Spleen (tissue), 11 donors: Measurements from ENCODE around the gene CNIH1. TPM values are rescaled to one million over a fixed set of nuclear protein-coding genes. Genes with fewer than 3 reads are reported as not detected.

Experiments
- DNase-seq: peaks from one replicate; pipeline ENCODE4 v3.0.0-alpha.2; 2020
- H3K27ac ChIP-seq, 8 donors: fragments of 200-600 bp; sonication (generic) in 7 of 8; 1 replicate in 4 of 8; 2 replicates in 4 of 8; pipeline versions ENCODE4 v1.5.0 to v1.8.0; 2016 to 2021; ENCODE audit warnings: inconsistent platforms in 4 of 8, mild to moderate bottlenecking in 4 of 8, moderate library complexity in 1 of 8
- H3K27me3 ChIP-seq, 7 donors: fragments of 200-600 bp; sonication (generic) in 6 of 7; replicated peaks in 1 of 7; 1 replicate in 4 of 7; 2 replicates in 3 of 7; pipeline versions ENCODE4 v1.5.0 to v1.8.0; 2016 to 2021; ENCODE audit warnings: inconsistent platforms in 3 of 7, mild to moderate bottlenecking in 1 of 7
- H3K36me3 ChIP-seq, 6 donors: fragments of 200-600 bp; sonication (generic) in 5 of 6; 1 replicate in 4 of 6; 2 replicates in 2 of 6; pipeline versions ENCODE4 v1.5.0 to v1.8.0; 2016 to 2021; ENCODE audit warnings: inconsistent platforms in 2 of 6
- H3K4me1 ChIP-seq, 6 donors: fragments of 200-600 bp; sonication (generic) in 5 of 6; 1 replicate in 3 of 6; 2 replicates in 3 of 6; pipeline versions ENCODE4 v1.5.0 to v1.8.0; 2016 to 2021; ENCODE audit warnings: inconsistent platforms in 3 of 6
- H3K4me3 ChIP-seq, 8 donors: fragments of 200-600 bp; sonication (generic) in 7 of 8; 1 replicate in 4 of 8; 2 replicates in 4 of 8; pipeline versions ENCODE4 v1.5.0 to v1.8.0; 2016 to 2021; ENCODE audit warnings: inconsistent platforms in 4 of 8, mild to moderate bottlenecking in 4 of 8, moderate library complexity in 2 of 8
- H3K9me3 ChIP-seq, 8 donors: fragments of 200-600 bp; sonication (generic) in 7 of 8; 1 replicate in 4 of 8; 2 replicates in 4 of 8; pipeline versions ENCODE4 v1.5.0 to v1.8.0; 2016 to 2021; ENCODE audit warnings: inconsistent platforms in 4 of 8
- CTCF ChIP-seq, 11 experiments: fragments of 200-600 bp in 7 of 11; fragments of 450-650 bp in 4 of 11; sonication (generic) in 4 of 11; IDR thresholded peaks in 8 of 11; conservative IDR thresholded peaks in 3 of 11; 1 replicate in 7 of 11; 2 replicates in 4 of 11; pipeline versions ENCODE4 v1.4.0 to v1.8.0; 2016 to 2021; ENCODE audit warnings: antibody characterized with exemption in 11 of 11, inconsistent platforms in 4 of 11, mild to moderate bottlenecking in 1 of 11
- POLR2A ChIP-seq, 3 donors: fragments of 450-650 bp; IDR thresholded peaks; one replicate each; pipeline ENCODE4 v1.5.1; 2017; ENCODE audit warnings: antibody characterized with exemption in 3 of 3, mild to moderate bottlenecking in 1 of 3
- POLR2AphosphoS5 ChIP-seq, 3 donors: sonication (generic); formaldehyde crosslinking; IDR thresholded peaks; one replicate each; pipeline ENCODE4 v1.5.1; 2017; ENCODE audit warnings: antibody characterized with exemption in 3 of 3
- WGBS, 5 donors: extraction: QIAGEN DNeasy Blood & Tissue Kit in 3 of 5; methylation state at CpG; one replicate each; pipeline versions ENCODE4 v1.1.5 to v1.1.7; 2013 to 2018; 5-methylcytosine and 5-hydroxymethylcytosine counted together
- intact Hi-C: fragments of 100-400 bp; cut with DNase I; formaldehyde crosslinking; loops from one replicate; pipeline ENCODE4 v1.15.0; 2023; ENCODE audit warnings: low total_unique reads
- polyA plus RNA-seq, 3 donors: library from polyadenylated mRNA; stranded (reverse); fragments of 200-250 nt; gene quantifications; one replicate each; pipeline ENCODE4 v1.2.1, GENCODE V29; 2013
- total RNA-seq, 7 donors: library from RNA; depleted of rRNA in 3 of 7; stranded (reverse); fragments of >200 nt in 3 of 7; fragmentation: NEBNext Ultra II Directional in 4 of 7; extraction: Animal tissue kit (Norgen Biotek cat#: 25700) in 4 of 7; gene quantifications; one replicate each; pipeline versions ENCODE4 v1.1.0 to v1.2.1, GENCODE V29; 2016 to 2021
- donor health status: healthy with polysubstance abuse.
- donor health status: DM: no; HTN: no; CAD: no; lungs with moderate emphysema.
- donor health status: DM: no; HTN: no; CAD: no.
- donor health status: Bipolar disorder and iron deficiency.
- donor health status: healthy.
- donor health status: DM: no; HTN: no; CAD: no.
- donor health status: DM: yes; HTN: yes; CAD: no.

Gene CNIH1
- total and polyA plus RNA-seq, 10 donors = 35.0 to 105 (median 47.0) TPM

- Histone ChIP-seq H3K4me3 (no peak overlapping the region), H3K27ac (no peak overlapping the region), H3K9me3 (no peaks in the 10 kb centered on the region), H3K36me3 (peaks cover 0 to 75% (median 31%) of the 10 kb centered on the region in 6 donors), H3K4me1 (peaks cover 3 to 56% (median 37%) of the 10 kb centered on the region in 6 donors), H3K27me3 (no peaks in the 10 kb centered on the region)
- no peak for DNase-seq
- 95 to 98% (median 96%) methylated on average over 4 of the region's 4 CpGs for WGBS, 5 donors
- intact Hi-C loops = no loop called here
- TF ChIP-seq POLR2AphosphoS5 (IDR thresholded peaks at IDR 0.05) (no peak), CTCF (IDR thresholded peaks at IDR 0.05 in 8 of 11, conservative IDR thresholded peaks at IDR 0.05 in 3 of 11) (no peak), POLR2A (IDR thresholded peaks at IDR 0.05) (no peak)
Measured at GRCh38 chr14:54480830-54481562, 39.8 kb upstream of the CNIH1 start.

- Histone ChIP-seq H3K4me1 (peaks cover 0 to 33% (median 16%) of the 10 kb centered on the region in 6 donors), H3K27me3 (no peaks in the 10 kb centered on the region), H3K36me3 (peaks cover 0 to 97% (median 31%) of the 10 kb centered on the region in 6 donors), H3K4me3 (no peak overlapping the region), H3K27ac (no peak overlapping the region), H3K9me3 (no peaks in the 10 kb centered on the region)
- intact Hi-C loops = no loop called here
- DNase-seq = no peak
- TF ChIP-seq POLR2A (IDR thresholded peaks at IDR 0.05) = no peak
- TF ChIP-seq POLR2AphosphoS5 (IDR thresholded peaks at IDR 0.05) = no peak
- no peak for TF ChIP-seq CTCF (IDR thresholded peaks at IDR 0.05 in 8 of 11, conservative IDR thresholded peaks at IDR 0.05 in 3 of 11)
- WGBS, 5 donors = 71 to 80% (median 75%) methylated on average over 3 of the region's 3 CpGs
Measured at GRCh38 chr14:54478636-54479215, 37.6 kb upstream of the CNIH1 start.

GRCh38 chr14:54475911-54476310, 34.7 kb upstream of the CNIH1 start:
- Histone ChIP-seq H3K36me3 (peaks cover 0 to 96% (median 26%) of the 10 kb centered on the region in 6 donors), H3K27ac (no peak overlapping the region), H3K27me3 (no peaks in the 10 kb centered on the region), H3K9me3 (no peaks in the 10 kb centered on the region), H3K4me1 (peaks cover 0 to 5% (median 0%) of the 10 kb centered on the region in 6 donors), H3K4me3 (no peak overlapping the region)
- intact Hi-C loops = no loop called here
- no peak for DNase-seq
- 93 to 96% (median 95%) methylated on average over 4 of the region's 4 CpGs for WGBS, 5 donors
- TF ChIP-seq POLR2AphosphoS5 (IDR thresholded peaks at IDR 0.05) (no peak), CTCF (IDR thresholded peaks at IDR 0.05 in 8 of 11, conservative IDR thresholded peaks at IDR 0.05 in 3 of 11) (no peak), POLR2A (IDR thresholded peaks at IDR 0.05) (no peak)

DNA sequence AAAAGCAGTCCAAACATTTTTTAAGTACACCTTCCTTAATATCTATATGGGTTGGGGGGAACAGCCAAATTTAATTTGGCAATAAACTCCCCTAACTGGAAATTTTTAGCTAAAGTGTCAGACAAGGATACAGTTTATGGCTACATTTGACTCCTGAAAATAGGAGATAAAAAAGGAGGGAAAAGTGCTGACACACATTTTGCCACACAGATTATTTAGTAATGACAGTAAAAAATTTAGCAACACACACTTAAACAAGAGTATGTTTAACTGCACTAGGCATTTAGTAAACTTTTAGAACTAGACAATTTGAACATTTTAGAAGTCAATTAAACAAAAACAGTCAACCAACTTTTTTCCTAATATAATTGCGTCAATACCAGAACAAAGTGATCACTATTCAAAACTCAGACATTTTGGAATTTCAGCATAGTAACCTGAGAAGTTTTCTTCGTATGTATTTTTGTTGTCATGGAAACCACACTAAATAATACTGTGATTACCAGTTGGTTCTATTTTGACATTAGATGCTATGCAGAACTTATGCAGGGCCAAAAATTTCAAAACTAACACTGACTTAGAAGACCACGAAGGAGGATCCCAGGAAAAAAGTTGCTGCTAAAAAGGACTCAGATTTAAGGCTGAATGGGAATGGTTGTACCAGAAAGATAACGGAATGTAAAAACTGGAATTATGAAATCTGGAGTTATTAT, 34.2 kb upstream of the CNIH1 start:
- intact Hi-C loops = no loop called here
- no peaks in the 10 kb centered on the region for H3K27me3 ChIP-seq
- H3K4me1 ChIP-seq = no peaks in the 10 kb centered on the region
- H3K36me3 ChIP-seq = peaks cover 0 to 94% (median 26%) of the 10 kb centered on the region in 6 donors
- DNase-seq = no peak
- WGBS, 5 donors = 73 to 86% (median 77%) methylated on average over 4 of the region's 4 CpGs
- H3K9me3 ChIP-seq = no peaks in the 10 kb centered on the region
- no peak overlapping the region for H3K4me3 ChIP-seq
- no peak for TF ChIP-seq CTCF (IDR thresholded peaks at IDR 0.05 in 8 of 11, conservative IDR thresholded peaks at IDR 0.05 in 3 of 11)
- no peak for TF ChIP-seq POLR2A (IDR thresholded peaks at IDR 0.05)
- TF ChIP-seq POLR2AphosphoS5 (IDR thresholded peaks at IDR 0.05) = no peak
- no peak overlapping the region for H3K27ac ChIP-seq
